HG02981 (cell line): ENCODE results near the gene LRRC28.

Experiments used
- ATAC-seq: cut with Tn5 transposase; IDR thresholded peaks from one replicate; pipeline ENCODE4 v1.9.1; 2021; ENCODE audit warnings: mild to moderate bottlenecking, moderate library complexity; ENCODE audit not compliant: unreplicated experiment

Gene LRRC28

GRCh38 chr15:99414755-99415731 lies 163.8 kb downstream of the LRRC28 start:
- no peak for ATAC-seq

GRCh38 chr15:99416191-99417188 lies 165.2 kb downstream of the LRRC28 start:
- no peak for ATAC-seq

- ATAC-seq: no peak
These were observed 169.9 kb downstream of the LRRC28 start for GRCh38 chr15:99421172-99421656.

GRCh38 chr15:99421758-99422157 lies 170.5 kb downstream of the LRRC28 start:
- ATAC-seq: no peak

GRCh38 chr15:99423186-99424130 lies 172.2 kb downstream of the LRRC28 start:
- ATAC-seq: no peak

GRCh38 chr15:99424131-99424571 lies 172.9 kb downstream of the LRRC28 start:
- ATAC-seq: no peak

- peak; percentile 59 for ATAC-seq
These were observed 173.8 kb downstream of the LRRC28 start for GRCh38 chr15:99424978-99425656.

- ATAC-seq: no peak
These were observed 174.5 kb downstream of the LRRC28 start for GRCh38 chr15:99425657-99426301.

GRCh38 chr15:99426431-99427105 lies 175.3 kb downstream of the LRRC28 start:
- no peak for ATAC-seq

- no peak for ATAC-seq
These were observed 175.9 kb downstream of the LRRC28 start for GRCh38 chr15:99427210-99427609.

- no peak for ATAC-seq
These were observed 176.5 kb downstream of the LRRC28 start for GRCh38 chr15:99427668-99428361.

- ATAC-seq: no peak
These were observed 178.4 kb downstream of the LRRC28 start for GRCh38 chr15:99429681-99430081.

GRCh38 chr15:99430881-99431401 lies 179.7 kb downstream of the LRRC28 start:
- no peak for ATAC-seq

GRCh38 chr15:99431661-99432091 lies 180.4 kb downstream of the LRRC28 start:
- no peak for ATAC-seq

- ATAC-seq: no peak
These were observed 181.2 kb downstream of the LRRC28 start for GRCh38 chr15:99432271-99433025.

- no peak for ATAC-seq
These were observed 181.9 kb downstream of the LRRC28 start for GRCh38 chr15:99433026-99433756.
